ENCODE data around the gene ATP6V0A1. TPM values are rescaled to one million over a fixed set of nuclear protein-coding genes. Genes with fewer than 3 reads are reported as not detected.

Gene ATP6V0A1
- total RNA-seq, 1 experiment from 2014 or later = 53.4 TPM

GRCh38 chr17:42502091-42502490 is 43.4 kb downstream of the ATP6V0A1 start:
- Histone ChIP-seq H3K4me3 (ENCODE audit: low read depth in 2 of 2, low read length in 2 of 2) (no peak overlapping the region), H3K4me1 (ENCODE audit: control insufficient read depth, insufficient read depth, low read length) (no peaks in the 10 kb centered on the region), H3K27me3 (ENCODE audit: control insufficient read depth, insufficient read depth, low read length) (no peaks in the 10 kb centered on the region), H3K9me3 (ENCODE audit: control insufficient read depth, insufficient read depth, low read depth, low read length) (no peaks in the 10 kb centered on the region), H3K36me3 (ENCODE audit: control insufficient read depth, insufficient read depth, low read length) (peaks cover 15% of the 10 kb centered on the region), H3K27ac (ENCODE audit: low read length) (no peak overlapping the region)
- no TSS peak for BruUV-seq (replicated peaks)
- ChIA-PET POLR2A (no interaction called here), CTCF (no interaction called here)
- in situ Hi-C loops (cut with HindIII; ENCODE audit: low pct_unique_long_range_greater_than_20kb, low sequenced_read_pairs) = no loop called here
- ATAC-seq = no peak
- TF ChIP-seq CTCF (IDR thresholded peaks at IDR 0.05) = no peak
- TF ChIP-seq TCF7L2 (IDR thresholded peaks at IDR 0.05; ENCODE audit: low read depth, low read length) = no peak
- no peak for TF ChIP-seq POLR2AphosphoS5 (IDR thresholded peaks at IDR 0.05; ENCODE audit: low read depth, low read length)
- no peak for TF ChIP-seq REST (IDR thresholded peaks at IDR 0.05; ENCODE audit: insufficient read depth in 1 of 2, low read depth in 2 of 2, low read length in 1 of 2)
- TF ChIP-seq SIN3A (IDR thresholded peaks at IDR 0.05; ENCODE audit: borderline replicate concordance, insufficient read depth, low read depth, low read length) = no peak
- intact Hi-C loops (cut with micrococcal nuclease; ENCODE audit: unreplicated experiment) = no loop called here
- DNase-seq (ENCODE audit: low read depth, low spot score) = no peak

DNA sequence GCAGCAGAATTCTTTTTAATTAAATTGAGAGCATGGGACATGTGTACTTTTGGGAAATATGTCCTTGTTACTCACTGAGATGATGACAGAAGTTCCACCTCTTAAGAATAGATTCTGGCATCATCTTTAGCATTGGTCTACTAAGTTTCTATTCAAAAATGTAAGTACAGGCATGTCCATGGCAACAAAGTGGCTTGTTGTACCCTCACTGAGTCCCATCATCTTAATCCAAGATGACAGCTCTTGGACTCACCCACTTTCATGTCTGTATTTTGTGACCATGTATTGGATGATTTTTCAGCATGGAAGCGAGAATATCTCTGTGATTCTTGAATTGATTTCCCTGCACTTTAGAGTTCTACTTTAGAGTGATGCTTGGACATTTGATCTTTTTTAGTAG is 44.2 kb downstream of the ATP6V0A1 start:
- TF ChIP-seq SIN3A (IDR thresholded peaks at IDR 0.05; ENCODE audit: borderline replicate concordance, insufficient read depth, low read depth, low read length) (no peak), REST (IDR thresholded peaks at IDR 0.05; ENCODE audit: insufficient read depth in 1 of 2, low read depth in 2 of 2, low read length in 1 of 2) (no peak), TCF7L2 (IDR thresholded peaks at IDR 0.05; ENCODE audit: low read depth, low read length) (no peak), CTCF (IDR thresholded peaks at IDR 0.05) (no peak), POLR2AphosphoS5 (IDR thresholded peaks at IDR 0.05; ENCODE audit: low read depth, low read length) (no peak)
- ChIA-PET POLR2A (no interaction called here), CTCF (no interaction called here)
- Histone ChIP-seq H3K36me3 (ENCODE audit: control insufficient read depth, insufficient read depth, low read length) (peaks cover 15% of the 10 kb centered on the region), H3K27me3 (ENCODE audit: control insufficient read depth, insufficient read depth, low read length) (no peaks in the 10 kb centered on the region), H3K4me1 (ENCODE audit: control insufficient read depth, insufficient read depth, low read length) (no peaks in the 10 kb centered on the region), H3K9me3 (ENCODE audit: control insufficient read depth, insufficient read depth, low read depth, low read length) (no peaks in the 10 kb centered on the region), H3K4me3 (ENCODE audit: low read depth in 2 of 2, low read length in 2 of 2) (no peak overlapping the region), H3K27ac (ENCODE audit: low read length) (no peak overlapping the region)
- no TSS peak for BruUV-seq (replicated peaks)
- intact Hi-C loops (cut with micrococcal nuclease; ENCODE audit: unreplicated experiment) (no loop called here), in situ Hi-C loops (cut with HindIII; ENCODE audit: low pct_unique_long_range_greater_than_20kb, low sequenced_read_pairs) (no loop called here)
- no peak for DNase-seq (ENCODE audit: low read depth, low spot score)
- no peak for ATAC-seq

Measured in Panc1 (cell line).